BLaER1 treated with 17β-estradiol and CSF1 and Interleukin-3, amounts not matched to agents 10 nM and 100 nM (cell line): Measurements from ENCODE around the gene GOLGA8J.
"Not testable (repeated sequence)": the region's sequence is repeated elsewhere in the genome, so short reads cannot be mapped to it uniquely, and the experiment has no call there.

Source experiments
- H3K27ac ChIP-seq, 11 experiments: shearing (Covaris generic); formaldehyde crosslinking; 2 replicates each; pipeline ENCODE4 v1.8.1; 2022
- H3K27me3 ChIP-seq, 11 experiments: shearing (Covaris generic); formaldehyde crosslinking; 2 replicates each; pipeline ENCODE4 v1.8.1; 2022
- H3K36me3 ChIP-seq, 11 experiments: shearing (Covaris generic); formaldehyde crosslinking; 2 replicates each; pipeline ENCODE4 v1.8.1; 2022
- H3K4me1 ChIP-seq, 10 experiments: shearing (Covaris generic); formaldehyde crosslinking; 2 replicates each; pipeline ENCODE4 v1.8.1; 2022
- H3K4me2 ChIP-seq, 11 experiments: shearing (Covaris generic); formaldehyde crosslinking; 2 replicates each; pipeline ENCODE4 v1.8.1; 2022
- H3K4me3 ChIP-seq, 10 experiments: shearing (Covaris generic); formaldehyde crosslinking; 2 replicates each; pipeline ENCODE4 v1.8.1; 2022
- H3K9ac ChIP-seq, 11 experiments: shearing (Covaris generic); formaldehyde crosslinking; 2 replicates each; pipeline ENCODE4 v1.8.1; 2022
- H3K9me3 ChIP-seq, 11 experiments: shearing (Covaris generic); formaldehyde crosslinking; replicated peaks in 1 of 11; 2 replicates each; pipeline ENCODE4 v1.8.1; 2022
- H4K20me1 ChIP-seq, 11 experiments: shearing (Covaris generic); formaldehyde crosslinking; 2 replicates each; pipeline ENCODE4 v1.8.1; 2022
- Cebpa-rat ChIP-seq, 11 experiments: shearing (Covaris generic); IDR thresholded peaks; 2 replicates each; pipeline ENCODE4 v1.8.1; 2022

GOLGA8J gene

GRCh38 chr15:30082655-30083054 lies at the start of gene GOLGA8J:
TSS of gene GOLGA8J (plus strand) at chr15:30082955. CDS start at chr15:30083053, 98 bp downstream.
- H3K27ac ChIP-seq, H3K9me3 ChIP-seq, H3K9ac ChIP-seq, H4K20me1 ChIP-seq, H3K4me1 ChIP-seq, H3K4me3 ChIP-seq, H3K27me3 ChIP-seq, H3K36me3 ChIP-seq, H3K4me2 ChIP-seq: not testable (repeated sequence)

- H3K27me3 ChIP-seq: no peaks in the 10 kb centered on the region
- no peak overlapping the region for H3K4me3 ChIP-seq
- H3K9me3 ChIP-seq: peaks cover 5 to 13% (median 8%) of the 10 kb centered on the region in 11 experiments; a peak in 10 of 22 replicates
- TF ChIP-seq Cebpa-rat (IDR thresholded peaks at IDR 0.05): no peak
- no peak overlapping the region for H3K27ac ChIP-seq
- H4K20me1 ChIP-seq: no peaks in the 10 kb centered on the region
- no peak overlapping the region for H3K4me2 ChIP-seq
- H3K36me3 ChIP-seq: no peaks in the 10 kb centered on the region
- H3K9ac ChIP-seq: no peak overlapping the region
- H3K4me1 ChIP-seq: no peaks in the 10 kb centered on the region
Measured at GRCh38 chr15:30033211-30033610, 49.5 kb upstream of the GOLGA8J start.

GRCh38 chr15:30033763-30034162 lies 49.0 kb upstream of the GOLGA8J start:
- Histone ChIP-seq H3K4me2 (no peak overlapping the region), H3K36me3 (no peaks in the 10 kb centered on the region), H3K4me1 (no peaks in the 10 kb centered on the region), H3K9me3 (peaks cover 10 to 17% (median 11%) of the 10 kb centered on the region in 11 experiments; a peak in 12 of 22 replicates), H3K27ac (no peak overlapping the region), H4K20me1 (no peaks in the 10 kb centered on the region), H3K9ac (no peak overlapping the region), H3K4me3 (no peak overlapping the region), H3K27me3 (no peaks in the 10 kb centered on the region)
- TF ChIP-seq Cebpa-rat (IDR thresholded peaks at IDR 0.05): no peak

- Histone ChIP-seq H3K27ac (no peak overlapping the region), H4K20me1 (no peaks in the 10 kb centered on the region), H3K4me1 (no peaks in the 10 kb centered on the region), H3K4me3 (no peak overlapping the region), H3K9ac (no peak overlapping the region), H3K27me3 (no peaks in the 10 kb centered on the region), H3K4me2 (no peak overlapping the region), H3K36me3 (no peaks in the 10 kb centered on the region), H3K9me3 (peaks cover 0 to 15% (median 7%) of the 10 kb centered on the region in 11 experiments; a peak in 8 of 22 replicates)
- TF ChIP-seq Cebpa-rat (IDR thresholded peaks at IDR 0.05): no peak
Measured at GRCh38 chr15:30036036-30036703, 46.6 kb upstream of the GOLGA8J start.

- H4K20me1 ChIP-seq: no peaks in the 10 kb centered on the region
- H3K9me3 ChIP-seq: peaks cover 0 to 15% (median 7%) of the 10 kb centered on the region in 11 experiments; a peak in 7 of 22 replicates
- no peak overlapping the region for H3K27ac ChIP-seq
- no peak for TF ChIP-seq Cebpa-rat (IDR thresholded peaks at IDR 0.05)
- no peaks in the 10 kb centered on the region for H3K36me3 ChIP-seq
- H3K4me2 ChIP-seq: no peak overlapping the region
- H3K27me3 ChIP-seq: no peaks in the 10 kb centered on the region
- no peak overlapping the region for H3K9ac ChIP-seq
- H3K4me3 ChIP-seq: no peak overlapping the region
- H3K4me1 ChIP-seq: no peaks in the 10 kb centered on the region
Measured at GRCh38 chr15:30038667-30039523, 43.9 kb upstream of the GOLGA8J start.

GRCh38 chr15:30041868-30042267 lies 40.9 kb upstream of the GOLGA8J start:
- H3K27ac ChIP-seq: no peak overlapping the region
- H3K4me3 ChIP-seq: no peak overlapping the region
- H4K20me1 ChIP-seq: no peaks in the 10 kb centered on the region
- H3K9me3 ChIP-seq: peaks cover 0 to 15% (median 7%) of the 10 kb centered on the region in 11 experiments; a peak in 7 of 22 replicates
- H3K4me2 ChIP-seq: no peak overlapping the region
- no peaks in the 10 kb centered on the region for H3K4me1 ChIP-seq
- no peak for TF ChIP-seq Cebpa-rat (IDR thresholded peaks at IDR 0.05)
- H3K9ac ChIP-seq: no peak overlapping the region
- H3K27me3 ChIP-seq: no peaks in the 10 kb centered on the region
- no peaks in the 10 kb centered on the region for H3K36me3 ChIP-seq

- Histone ChIP-seq H3K4me2 (no peak overlapping the region), H3K4me3 (no peak overlapping the region), H3K9ac (no peak overlapping the region), H3K36me3 (no peaks in the 10 kb centered on the region), H3K27me3 (no peaks in the 10 kb centered on the region), H3K4me1 (no peaks in the 10 kb centered on the region), H3K9me3 (peaks cover 0 to 15% (median 7%) of the 10 kb centered on the region in 11 experiments; a peak in 7 of 22 replicates), H3K27ac (no peak overlapping the region), H4K20me1 (no peaks in the 10 kb centered on the region)
- no peak for TF ChIP-seq Cebpa-rat (IDR thresholded peaks at IDR 0.05)
Measured at GRCh38 chr15:30042556-30042955, 40.2 kb upstream of the GOLGA8J start.

- Histone ChIP-seq H3K36me3 (no peaks in the 10 kb centered on the region), H3K27ac (no peak overlapping the region), H3K4me2 (no peak overlapping the region), H4K20me1 (no peaks in the 10 kb centered on the region), H3K9me3 (peaks cover 0 to 8% (median 4%) of the 10 kb centered on the region in 11 experiments; a peak in 6 of 22 replicates), H3K4me3 (no peak overlapping the region), H3K9ac (no peak overlapping the region), H3K27me3 (no peaks in the 10 kb centered on the region), H3K4me1 (no peaks in the 10 kb centered on the region)
- TF ChIP-seq Cebpa-rat (IDR thresholded peaks at IDR 0.05): no peak
Measured at GRCh38 chr15:30043211-30043655, 39.5 kb upstream of the GOLGA8J start.

- TF ChIP-seq Cebpa-rat (IDR thresholded peaks at IDR 0.05): no peak
- no peak overlapping the region for H3K9ac ChIP-seq
- H3K4me1 ChIP-seq: no peaks in the 10 kb centered on the region
- no peaks in the 10 kb centered on the region for H3K36me3 ChIP-seq
- H3K27me3 ChIP-seq: no peaks in the 10 kb centered on the region
- H3K4me2 ChIP-seq: no peak overlapping the region
- no peaks in the 10 kb centered on the region for H4K20me1 ChIP-seq
- H3K27ac ChIP-seq: no peak overlapping the region
- no peaks in the 10 kb centered on the region for H3K9me3 ChIP-seq
- H3K4me3 ChIP-seq: no peak overlapping the region
Measured at GRCh38 chr15:30044377-30044776, 38.4 kb upstream of the GOLGA8J start.

GRCh38 chr15:30044826-30045225 lies 37.9 kb upstream of the GOLGA8J start:
- not testable (repeated sequence) for H3K4me3 ChIP-seq, H3K36me3 ChIP-seq, H3K27me3 ChIP-seq, H4K20me1 ChIP-seq, H3K4me1 ChIP-seq, H3K9me3 ChIP-seq, H3K9ac ChIP-seq, H3K4me2 ChIP-seq, H3K27ac ChIP-seq

- not testable (repeated sequence) for H3K27ac ChIP-seq, H3K27me3 ChIP-seq, H3K4me3 ChIP-seq, H4K20me1 ChIP-seq, H3K4me2 ChIP-seq, H3K9ac ChIP-seq, H3K36me3 ChIP-seq, H3K4me1 ChIP-seq, H3K9me3 ChIP-seq
Measured at GRCh38 chr15:30045248-30046041, 37.3 kb upstream of the GOLGA8J start.
